Measurements from ENCODE around the gene FRMD4A.

The FRMD4A gene

GRCh38 chr10:13651969-13652720 lies 678.6 kb downstream of the FRMD4A start:
- no peak for DNase-seq (ENCODE audit: low read depth in 2 of 2)

DNA sequence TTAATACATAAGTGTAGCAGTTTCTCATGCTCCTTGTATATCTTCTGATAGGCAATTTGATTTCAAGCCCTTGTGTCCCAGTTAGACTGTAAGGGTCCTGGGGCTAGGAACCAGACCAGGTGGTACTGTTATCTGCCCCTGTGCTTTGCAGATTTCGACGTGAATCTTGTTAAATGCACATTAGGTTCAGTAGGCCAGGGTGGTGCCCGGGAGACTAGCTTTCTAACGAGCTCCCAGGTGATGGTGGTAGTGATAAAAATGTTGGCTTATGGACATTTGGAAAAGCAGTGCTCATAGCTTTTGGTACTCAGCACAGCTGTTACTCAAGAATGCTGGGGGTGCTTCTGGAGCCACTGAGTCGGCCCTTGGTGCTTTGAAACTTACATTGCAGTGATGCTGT lies 679.8 kb downstream of the FRMD4A start:
- DNase-seq (ENCODE audit: low read depth in 2 of 2) = no peak

DNA sequence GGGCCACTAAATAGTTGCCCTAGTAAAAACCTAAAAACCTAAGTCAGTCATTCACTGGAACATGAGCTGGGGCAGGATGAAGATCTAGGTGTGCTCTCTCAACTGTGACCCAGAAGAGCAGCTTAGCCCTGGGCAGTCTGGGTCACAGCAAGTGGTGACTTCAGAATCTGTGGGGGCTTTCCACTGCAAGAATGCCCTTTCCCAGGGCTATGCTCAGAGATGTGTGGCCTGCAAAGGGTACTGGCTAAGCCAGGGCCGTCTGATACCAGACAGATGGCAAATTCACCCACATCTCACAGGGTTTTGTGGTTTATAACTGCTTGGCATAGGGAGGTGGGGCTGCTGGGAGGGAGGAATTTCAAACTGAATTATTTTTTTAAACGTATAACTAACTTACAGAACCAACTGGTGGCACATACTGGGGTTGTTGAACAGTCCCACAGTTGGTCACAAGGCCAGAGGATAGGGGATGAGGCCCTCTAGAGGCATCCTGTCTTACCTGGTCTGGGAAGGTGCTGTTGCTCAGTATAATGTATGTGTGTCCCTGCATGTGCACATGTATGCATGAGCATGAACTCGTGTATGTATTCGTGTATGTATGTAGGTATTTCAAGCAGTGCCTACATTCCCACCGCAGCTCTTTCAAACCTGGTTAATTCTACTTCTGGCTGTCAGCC lies 680.7 kb downstream of the FRMD4A start:
- DNase-seq (ENCODE audit: low read depth in 2 of 2) = no peak

GRCh38 chr10:13648425-13648824 lies 682.3 kb downstream of the FRMD4A start:
- no peak for DNase-seq (ENCODE audit: low read depth in 2 of 2)

GRCh38 chr10:13644866-13645265 lies 685.9 kb downstream of the FRMD4A start:
- DNase-seq (ENCODE audit: low read depth in 2 of 2) = no peak

GRCh38 chr10:13643016-13643415 lies 687.7 kb downstream of the FRMD4A start:
- DNase-seq (ENCODE audit: low read depth in 2 of 2) = no peak

DNA sequence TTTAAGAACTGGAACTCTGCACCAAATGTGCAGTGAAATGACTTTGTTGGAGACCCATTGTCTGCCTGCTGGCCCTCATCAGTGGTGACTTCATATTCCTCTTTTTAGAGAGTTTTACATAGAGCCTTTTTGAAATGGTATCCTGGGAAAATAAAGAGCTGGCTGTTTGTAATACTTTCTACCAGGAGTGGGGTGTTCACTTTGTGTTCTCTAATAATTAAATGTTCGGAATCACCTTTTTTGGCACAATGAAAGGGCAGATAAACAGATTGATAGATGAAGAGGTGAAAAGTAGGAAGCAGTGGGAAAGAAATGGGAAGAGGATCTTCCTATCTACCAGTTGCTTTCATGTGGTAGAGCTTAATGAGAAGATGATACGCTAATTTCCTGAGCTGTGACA lies 688.4 kb downstream of the FRMD4A start:
- DNase-seq (ENCODE audit: low read depth in 2 of 2) = no peak

DNA sequence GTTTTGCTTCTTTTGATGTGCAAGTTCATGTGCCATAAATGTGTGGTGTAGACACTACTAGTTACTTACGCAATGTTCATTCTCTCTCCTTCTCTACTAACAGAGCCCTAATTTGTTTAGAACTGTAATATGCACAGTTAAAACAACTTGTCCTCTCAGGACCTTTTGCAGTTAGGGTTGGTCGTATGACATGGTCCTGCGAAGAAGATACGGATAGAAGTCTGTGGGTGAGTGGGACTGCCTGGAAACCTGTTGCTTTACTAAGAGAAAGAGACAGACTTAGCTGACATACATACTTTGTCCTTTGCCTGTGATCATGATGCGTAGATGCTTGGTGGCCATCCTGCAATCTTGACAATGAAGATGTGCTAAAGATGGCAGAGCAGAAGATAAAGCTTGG lies 692.8 kb downstream of the FRMD4A start:
- no peak for DNase-seq (ENCODE audit: low read depth in 2 of 2)

GRCh38 chr10:13637303-13637856 lies 693.3 kb downstream of the FRMD4A start:
- DNase-seq (ENCODE audit: low read depth in 2 of 2) = no peak

- DNase-seq (ENCODE audit: low read depth in 2 of 2) = no peak
Observed at GRCh38 chr10:13636776-13637175, 693.9 kb downstream of the FRMD4A start.

- no peak for DNase-seq (ENCODE audit: low read depth in 2 of 2)
Observed at GRCh38 chr10:13634207-13634606, 696.5 kb downstream of the FRMD4A start.

- no peak for DNase-seq (ENCODE audit: low read depth in 2 of 2)
Observed at GRCh38 chr10:13633689-13634088, 697.0 kb downstream of the FRMD4A start.

DNA sequence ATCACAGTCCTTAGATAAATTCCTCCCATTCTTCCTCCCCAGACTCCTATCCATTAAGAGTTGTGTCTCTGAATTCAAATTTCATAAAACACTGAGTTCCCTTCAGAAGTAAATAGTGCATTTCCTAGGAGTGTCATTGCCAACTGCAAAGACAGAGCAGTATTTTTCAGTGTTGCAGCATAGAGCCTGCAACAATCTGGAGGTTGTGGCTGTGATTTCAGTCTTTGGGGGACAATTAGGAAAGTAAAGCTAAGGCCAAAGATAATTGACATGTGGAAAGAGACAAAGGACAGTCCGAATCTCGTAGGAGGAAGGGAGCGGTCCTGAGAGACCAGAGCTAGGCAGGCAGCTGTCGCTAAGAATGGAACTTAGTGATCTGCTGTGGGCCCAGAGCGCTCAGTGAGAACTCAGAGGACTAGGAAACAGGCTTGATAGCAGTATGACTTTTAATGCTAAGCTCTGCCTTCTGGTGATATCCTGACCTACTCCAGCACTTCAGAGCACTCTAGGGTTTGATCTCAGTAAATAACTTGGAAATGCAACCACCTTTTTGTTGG lies 697.8 kb downstream of the FRMD4A start:
- DNase-seq (ENCODE audit: low read depth in 2 of 2) = no peak

DNA sequence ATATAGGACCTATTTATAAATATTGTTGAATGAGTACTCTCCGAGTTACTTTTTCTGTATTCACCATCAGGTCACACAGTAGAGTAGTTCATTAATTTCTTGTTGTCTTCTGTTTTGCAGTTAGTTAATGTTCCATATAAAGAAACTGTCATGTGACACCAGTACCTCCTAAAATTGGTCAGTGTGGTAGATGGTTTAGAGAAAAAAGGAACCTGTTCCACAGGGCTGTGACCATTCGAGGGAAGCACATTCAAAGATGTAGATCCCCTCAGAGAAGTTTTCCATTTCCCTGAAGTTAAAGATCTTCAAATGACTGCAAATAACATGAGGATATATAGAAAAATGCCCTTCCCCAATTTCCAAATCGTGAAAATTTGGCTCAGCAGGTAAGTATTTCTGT lies 698.3 kb downstream of the FRMD4A start:
- no peak for DNase-seq (ENCODE audit: low read depth in 2 of 2)

DNA sequence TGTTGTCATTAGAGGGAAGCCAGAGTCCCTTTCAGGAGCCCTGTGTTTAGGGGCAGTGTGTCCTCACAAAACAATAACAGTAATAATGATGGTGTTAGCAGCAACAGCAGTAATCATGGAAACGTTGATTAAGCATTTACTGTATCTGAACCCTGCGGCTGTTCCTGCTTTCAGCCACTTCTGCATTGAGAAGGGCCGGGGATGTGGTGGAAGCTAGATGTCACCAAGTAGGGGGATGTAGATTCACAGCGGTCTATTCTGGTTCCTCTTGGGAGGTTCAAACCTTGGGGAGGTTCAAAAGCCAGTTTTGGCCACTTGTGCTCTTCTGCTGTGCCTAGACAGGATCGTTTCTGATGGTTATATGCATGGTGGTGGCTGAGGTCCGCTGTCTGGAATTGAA lies 699.1 kb downstream of the FRMD4A start:
- no peak for DNase-seq (ENCODE audit: low read depth in 2 of 2)

DNA sequence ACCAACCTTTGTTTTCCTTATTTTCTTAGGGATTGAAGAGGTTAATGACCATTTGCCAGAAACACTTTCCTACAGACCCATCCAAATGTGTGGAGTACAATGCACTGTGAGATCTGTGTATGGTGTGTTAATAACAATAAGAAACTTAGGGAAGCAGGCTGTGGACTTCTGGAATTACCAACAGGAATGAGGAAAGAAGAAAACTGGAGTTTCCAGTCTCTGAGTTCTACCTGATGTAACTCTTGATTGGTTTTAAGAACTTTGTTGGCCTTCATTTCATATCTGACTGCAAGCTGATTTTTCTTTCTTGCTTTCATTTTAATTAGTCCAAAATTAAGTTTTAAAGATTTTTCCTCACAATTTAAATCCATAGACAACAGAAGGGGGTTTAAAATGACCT lies 700.5 kb downstream of the FRMD4A start:
- DNase-seq (ENCODE audit: low read depth in 2 of 2) = no peak

GRCh38 chr10:13629116-13629515 lies 701.6 kb downstream of the FRMD4A start:
- DNase-seq (ENCODE audit: low read depth in 2 of 2) = no peak

GRCh38 chr10:13628661-13629060 lies 702.1 kb downstream of the FRMD4A start:
- DNase-seq (ENCODE audit: low read depth in 2 of 2) = no peak

DNA sequence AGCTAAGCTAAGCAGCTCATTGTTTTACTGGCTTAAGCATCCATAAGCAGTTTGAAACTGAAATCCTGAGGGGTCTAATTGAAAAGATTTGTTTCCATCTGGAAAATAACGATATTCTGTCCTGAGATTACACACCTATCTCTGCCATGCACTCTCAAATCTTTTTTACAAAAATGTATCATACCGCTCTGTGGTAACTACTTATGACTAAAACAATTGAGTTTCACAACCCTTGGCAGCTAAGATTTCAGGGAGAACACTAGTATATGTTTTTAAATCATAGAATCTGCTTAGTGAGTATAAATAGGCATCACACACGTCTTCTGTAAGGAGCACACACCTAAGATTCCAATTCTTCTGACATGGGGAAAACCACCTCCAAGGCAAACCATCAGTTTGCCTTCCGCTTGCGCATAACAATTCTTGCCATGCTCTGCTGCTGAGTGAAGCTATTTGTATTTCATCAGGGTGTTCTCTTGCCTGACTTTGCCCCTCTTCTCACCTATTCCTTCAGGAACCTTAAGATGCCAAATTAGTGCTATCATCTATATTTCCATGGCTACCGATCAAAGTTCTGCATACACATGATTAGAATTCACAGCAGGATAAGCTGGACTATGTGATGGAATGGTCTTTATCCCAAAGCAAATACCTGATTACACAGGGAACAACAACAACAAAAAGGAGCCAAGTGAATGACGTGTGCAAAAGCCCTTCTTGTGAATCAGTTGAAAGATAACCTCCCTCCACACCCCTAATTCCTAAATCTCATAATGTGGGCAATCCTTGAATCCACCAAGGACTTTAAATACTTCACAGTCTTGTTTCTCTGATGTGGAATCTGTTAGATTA lies 703.0 kb downstream of the FRMD4A start:
- DNase-seq (ENCODE audit: low read depth in 2 of 2) = no peak

DNA sequence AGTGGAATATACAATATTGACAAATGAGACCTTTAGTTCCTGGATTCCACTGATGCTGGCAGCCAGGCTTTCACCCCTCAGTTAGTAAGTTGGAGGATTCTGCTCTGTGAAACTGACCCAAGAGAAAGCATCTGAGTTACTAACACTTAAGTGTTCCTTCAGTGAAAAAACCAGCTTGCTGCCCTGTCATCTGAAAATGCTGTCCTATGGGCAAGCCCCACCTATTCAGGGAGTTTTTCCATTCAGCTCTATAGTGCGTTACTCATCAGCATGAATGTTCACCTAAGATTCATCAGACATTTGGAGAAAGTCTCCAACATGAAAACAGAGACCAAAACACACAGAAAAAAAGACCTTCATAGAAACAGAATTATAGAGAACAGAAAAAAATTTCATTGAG lies 706.1 kb downstream of the FRMD4A start:
- no peak for DNase-seq (ENCODE audit: low read depth in 2 of 2)

DNA sequence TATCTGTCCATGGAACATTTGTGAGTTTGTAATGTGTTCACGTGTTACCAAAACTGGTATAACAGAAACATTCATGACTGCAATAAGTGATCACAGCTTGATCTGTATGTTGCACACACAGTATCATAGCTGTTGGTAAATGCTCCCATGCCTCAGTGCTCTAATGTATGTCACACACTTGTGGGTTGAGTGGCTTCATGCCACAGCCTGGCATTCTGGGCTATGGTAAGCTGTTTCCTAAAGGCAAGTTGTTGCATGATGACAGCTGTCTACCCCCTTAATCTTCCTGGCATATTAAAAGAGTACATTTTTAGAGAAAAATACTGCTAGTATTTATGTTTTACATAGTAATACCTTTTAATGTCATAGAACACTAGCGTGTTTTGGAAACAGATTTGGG lies 708.8 kb downstream of the FRMD4A start:
- DNase-seq (ENCODE audit: low read depth in 2 of 2) = no peak

DNA sequence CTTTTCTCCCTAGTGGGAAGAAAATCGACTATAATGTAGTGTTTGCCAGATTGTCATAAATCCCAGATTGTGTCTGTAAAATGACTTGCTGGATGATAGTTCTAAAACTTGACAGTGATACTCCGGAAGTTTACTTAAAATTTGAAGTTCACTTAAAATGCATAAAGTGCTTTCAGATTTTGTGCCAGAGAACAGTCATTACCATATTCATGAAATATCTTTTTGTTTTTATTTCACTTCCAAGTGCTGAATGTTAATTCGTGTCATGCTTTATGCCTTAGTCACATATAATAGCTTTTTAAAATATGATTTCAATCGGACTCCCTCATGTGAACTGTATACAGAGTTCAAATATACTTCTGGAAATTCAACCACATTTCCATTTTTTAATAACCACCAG lies 713.6 kb downstream of the FRMD4A start:
- DNase-seq (ENCODE audit: low read depth in 2 of 2) = no peak
